Measurements from ENCODE around the gene PLEKHF1. TPM values are rescaled to one million over a fixed set of nuclear protein-coding genes. Genes with fewer than 3 reads are reported as not detected.

PLEKHF1 gene
- total RNA-seq, 1 donor from 2014 or later: 38.1 TPM

- no peak for DNase-seq (ENCODE audit: low read depth)
Observed at GRCh38 chr19:29724746-29725145, 59.5 kb downstream of the PLEKHF1 start.

Other genes starting within 250 kb of the PLEKHF1 start
- gene VSTM2B, start 139.5 kb upstream of the PLEKHF1 start, total RNA-seq: not detected in 2 replicates
- 58.3 and 67.9 TPM in 2 replicates for gene POP4, start 59.2 kb upstream of the PLEKHF1 start, total RNA-seq
- 64.7 and 69.7 TPM in 2 replicates for gene C19orf12, start 49.8 kb downstream of the PLEKHF1 start, total RNA-seq
- 7.8 and 9.6 TPM in 2 replicates for gene CCNE1, start 146.5 kb downstream of the PLEKHF1 start, total RNA-seq